ENCODE data around the gene KCNJ14.
"Not testable (repeated sequence)": the region's sequence is repeated elsewhere in the genome, so short reads cannot be mapped to it uniquely, and the experiment has no call there.

The KCNJ14 gene

DNA sequence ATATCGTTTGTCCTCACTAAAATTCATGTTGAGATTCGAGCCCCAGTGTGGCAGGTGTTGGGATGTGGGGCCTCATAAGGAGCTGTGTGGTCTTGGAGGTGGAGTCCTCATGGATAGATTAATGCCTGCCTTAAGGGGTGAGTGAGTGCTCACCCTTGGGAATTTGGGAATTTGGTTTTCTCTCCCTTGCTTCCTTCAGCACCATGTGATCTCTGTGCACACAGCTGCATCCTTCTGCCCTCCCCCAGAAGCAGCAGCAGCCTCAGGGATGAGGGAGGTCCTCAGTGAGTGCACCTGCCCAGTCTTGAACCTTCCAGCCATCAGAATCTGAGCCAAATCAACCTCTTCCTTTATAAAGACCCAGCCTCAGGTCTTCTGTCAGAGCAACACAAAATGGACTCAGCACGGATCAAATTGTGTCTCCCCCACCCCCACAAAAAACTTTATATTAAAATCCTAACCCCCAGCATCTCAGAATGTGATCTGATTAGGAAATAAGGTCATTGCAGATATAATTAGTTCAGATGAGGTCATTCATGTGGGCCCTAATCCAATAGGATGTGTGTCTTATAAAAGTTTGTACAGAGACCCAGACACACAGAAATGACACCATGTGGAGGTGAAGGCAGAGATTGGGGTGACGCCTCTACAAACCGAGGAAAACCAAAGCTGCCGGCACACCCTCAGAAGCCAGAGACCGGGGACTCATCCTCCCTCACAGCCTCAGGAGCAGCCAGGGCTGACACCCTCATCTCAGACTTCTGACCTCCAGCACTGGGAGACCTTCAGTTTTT is 26.7 kb downstream of the KCNJ14 start:
- DNase-seq (ENCODE audit: low spot score): no peak
- Mint-ChIP-seq H3K27ac (no peak overlapping the region), H3K4me3 (no peak overlapping the region), H3K4me1 (ENCODE audit: low read depth) (peaks cover 11% of the 10 kb centered on the region), H3K9me3 (no peaks in the 10 kb centered on the region), H3K27me3 (ENCODE audit: low read depth) (no peaks in the 10 kb centered on the region), H3K36me3 (ENCODE audit: low read depth) (peaks cover 10% of the 10 kb centered on the region)

GRCh38 chr19:48483301-48483700 is 27.9 kb downstream of the KCNJ14 start:
- Mint-ChIP-seq H3K27ac (no peak overlapping the region), H3K4me3 (no peak overlapping the region), H3K4me1 (ENCODE audit: low read depth) (peaks cover 11% of the 10 kb centered on the region), H3K27me3 (ENCODE audit: low read depth) (peaks cover 2% of the 10 kb centered on the region), H3K9me3 (no peaks in the 10 kb centered on the region), H3K36me3 (ENCODE audit: low read depth) (peaks cover 10% of the 10 kb centered on the region)
- no peak for DNase-seq (ENCODE audit: low spot score)

DNA sequence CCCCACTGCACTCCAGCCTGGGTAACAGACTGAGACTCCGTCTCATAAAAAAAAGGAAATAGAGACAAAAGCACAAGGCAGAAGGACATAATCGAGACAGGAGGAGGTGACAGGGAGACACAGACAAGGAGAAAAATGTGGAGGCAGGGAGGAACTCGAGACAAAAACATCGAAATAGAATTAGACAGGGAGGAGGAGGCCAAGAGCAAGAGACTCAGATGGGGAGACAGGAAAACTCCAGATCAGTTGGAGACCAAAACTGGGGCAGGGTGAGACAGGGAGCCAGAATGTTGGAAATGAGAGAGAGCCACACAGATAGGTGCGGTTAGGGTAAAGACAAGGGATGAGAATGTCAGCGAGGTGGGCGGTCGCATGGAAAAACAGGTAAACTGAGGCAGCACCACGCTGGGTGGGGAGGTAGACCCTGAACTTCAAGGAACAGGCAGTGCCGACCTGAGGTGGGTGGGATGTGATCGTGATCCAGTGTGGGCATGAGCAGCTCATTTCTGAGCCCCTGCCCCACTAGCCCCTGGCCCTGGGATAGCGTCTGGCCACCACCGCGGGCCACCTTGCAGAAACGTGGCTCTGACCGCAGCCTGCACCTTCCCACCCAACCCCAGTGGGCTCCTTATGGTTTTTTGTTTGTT is 29.0 kb downstream of the KCNJ14 start:
- peaks cover 11% of the 10 kb centered on the region for H3K4me1 Mint-ChIP-seq (ENCODE audit: low read depth)
- H3K4me3 Mint-ChIP-seq: no peak overlapping the region
- no peak overlapping the region for H3K27ac Mint-ChIP-seq
- peaks cover 3% of the 10 kb centered on the region for H3K27me3 Mint-ChIP-seq (ENCODE audit: low read depth)
- no peaks in the 10 kb centered on the region for H3K9me3 Mint-ChIP-seq
- peaks cover 8% of the 10 kb centered on the region for H3K36me3 Mint-ChIP-seq (ENCODE audit: low read depth)
- no peak for DNase-seq (ENCODE audit: low spot score)

DNA sequence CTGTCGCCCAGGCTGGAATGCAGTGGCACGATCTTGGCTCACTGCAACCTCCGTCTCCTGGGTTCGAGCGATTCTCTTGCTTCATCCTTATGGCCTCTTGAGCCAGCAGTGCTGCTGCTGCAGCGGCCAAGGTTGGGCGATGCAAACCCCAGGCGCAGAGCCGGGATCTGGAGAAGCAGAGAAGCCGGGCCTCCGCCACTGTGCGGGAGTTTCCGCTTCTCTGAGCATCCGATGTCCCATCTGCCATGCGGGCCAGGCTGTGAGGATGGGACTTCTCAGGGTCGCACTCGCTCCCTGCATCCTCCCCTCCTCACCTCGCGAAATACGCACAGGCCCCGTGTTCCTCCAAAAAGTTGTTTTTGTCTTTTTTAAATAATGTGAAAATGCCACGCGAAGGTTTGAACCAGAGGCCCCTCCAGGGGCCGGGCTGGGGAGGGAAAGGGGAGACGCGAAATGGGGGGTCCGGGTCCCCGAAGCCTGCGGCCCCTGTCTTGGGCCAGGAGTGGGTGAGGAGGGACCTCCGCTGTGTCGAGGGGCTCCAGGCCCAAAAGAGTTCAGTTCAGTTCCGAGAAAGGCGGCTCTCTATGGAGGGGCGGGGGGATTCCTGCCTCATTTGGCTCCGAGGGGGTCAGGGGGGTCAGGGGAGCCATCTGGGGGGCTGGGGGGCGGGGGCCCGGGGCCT is 29.7 kb downstream of the KCNJ14 start:
- H3K27ac Mint-ChIP-seq: no peak overlapping the region
- no peak for DNase-seq (ENCODE audit: low spot score)
- H3K4me1 Mint-ChIP-seq (ENCODE audit: low read depth): peaks cover 14% of the 10 kb centered on the region
- H3K9me3 Mint-ChIP-seq: no peaks in the 10 kb centered on the region
- H3K27me3 Mint-ChIP-seq (ENCODE audit: low read depth): peaks cover 4% of the 10 kb centered on the region
- H3K36me3 Mint-ChIP-seq (ENCODE audit: low read depth): peaks cover 2% of the 10 kb centered on the region
- H3K4me3 Mint-ChIP-seq: no peak overlapping the region

- H3K27ac Mint-ChIP-seq; H3K9me3 Mint-ChIP-seq; DNase-seq (ENCODE audit: low spot score); H3K36me3 Mint-ChIP-seq (ENCODE audit: low read depth); H3K4me3 Mint-ChIP-seq: not testable (repeated sequence)
- H3K27me3 Mint-ChIP-seq (ENCODE audit: low read depth): peaks cover 15% of the 10 kb centered on the region
- H3K4me1 Mint-ChIP-seq (ENCODE audit: low read depth): peaks cover 14% of the 10 kb centered on the region
Measured at GRCh38 chr19:48486706-48487105, 31.3 kb downstream of the KCNJ14 start.

GRCh38 chr19:48487544-48487943 is 32.2 kb downstream of the KCNJ14 start:
- Mint-ChIP-seq H3K4me1 (ENCODE audit: low read depth) (peaks cover 21% of the 10 kb centered on the region), H3K27ac (no peak overlapping the region), H3K9me3 (no peaks in the 10 kb centered on the region), H3K4me3 (no peak overlapping the region), H3K36me3 (ENCODE audit: low read depth) (no peaks in the 10 kb centered on the region), H3K27me3 (ENCODE audit: low read depth) (peaks cover 22% of the 10 kb centered on the region)
- no peak for DNase-seq (ENCODE audit: low spot score)

GRCh38 chr19:48487948-48488347 is 32.6 kb downstream of the KCNJ14 start:
- Mint-ChIP-seq H3K36me3 (ENCODE audit: low read depth) (no peaks in the 10 kb centered on the region), H3K4me1 (ENCODE audit: low read depth) (peaks cover 24% of the 10 kb centered on the region), H3K27ac (no peak overlapping the region), H3K9me3 (no peaks in the 10 kb centered on the region), H3K4me3 (no peak overlapping the region), H3K27me3 (ENCODE audit: low read depth) (peaks cover 26% of the 10 kb centered on the region)
- DNase-seq (ENCODE audit: low spot score): no peak

GRCh38 chr19:48488478-48488877 is 33.1 kb downstream of the KCNJ14 start:
- Mint-ChIP-seq H3K4me1 (ENCODE audit: low read depth) (peaks cover 24% of the 10 kb centered on the region), H3K27me3 (ENCODE audit: low read depth) (peaks cover 27% of the 10 kb centered on the region)
- not testable (repeated sequence) for DNase-seq (ENCODE audit: low spot score); H3K4me3 Mint-ChIP-seq; H3K27ac Mint-ChIP-seq; H3K9me3 Mint-ChIP-seq; H3K36me3 Mint-ChIP-seq (ENCODE audit: low read depth)

DNA sequence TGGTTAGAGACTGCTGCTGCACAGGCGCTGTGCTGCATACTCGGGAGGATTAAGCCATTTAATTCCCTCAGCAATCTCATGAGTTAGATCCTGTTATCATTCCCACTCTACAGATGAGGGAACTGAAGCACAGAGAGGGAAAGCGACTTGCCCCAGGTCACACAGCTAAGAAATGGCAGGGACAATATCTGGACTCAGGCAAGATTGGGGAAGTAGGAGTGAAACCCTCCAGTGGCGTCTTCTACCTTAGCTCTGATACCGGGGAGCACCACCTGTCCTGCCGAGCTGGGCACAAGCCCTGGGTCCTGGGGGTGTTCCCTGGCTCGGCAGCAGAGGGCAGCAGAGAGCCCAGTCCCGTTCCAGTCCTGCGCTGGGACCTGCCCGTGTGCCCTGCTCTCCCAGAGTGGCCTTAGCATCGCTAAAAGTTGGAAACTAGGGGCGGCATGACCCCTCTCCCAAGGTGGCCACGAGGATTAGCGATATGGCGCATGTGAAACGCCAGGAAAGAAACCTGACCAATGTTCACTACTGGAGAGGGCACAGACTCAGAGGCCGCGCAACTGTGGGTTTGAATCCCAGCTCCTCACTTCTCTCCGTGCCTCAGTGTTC is 34.3 kb downstream of the KCNJ14 start:
- no peaks in the 10 kb centered on the region for H3K9me3 Mint-ChIP-seq
- DNase-seq (ENCODE audit: low spot score): peak; percentile 74
- peaks cover 33% of the 10 kb centered on the region for H3K27me3 Mint-ChIP-seq (ENCODE audit: low read depth)
- no peak overlapping the region for H3K4me3 Mint-ChIP-seq
- H3K27ac Mint-ChIP-seq: no peak overlapping the region
- H3K4me1 Mint-ChIP-seq (ENCODE audit: low read depth): peaks cover 25% of the 10 kb centered on the region
- H3K36me3 Mint-ChIP-seq (ENCODE audit: low read depth): no peaks in the 10 kb centered on the region

DNA sequence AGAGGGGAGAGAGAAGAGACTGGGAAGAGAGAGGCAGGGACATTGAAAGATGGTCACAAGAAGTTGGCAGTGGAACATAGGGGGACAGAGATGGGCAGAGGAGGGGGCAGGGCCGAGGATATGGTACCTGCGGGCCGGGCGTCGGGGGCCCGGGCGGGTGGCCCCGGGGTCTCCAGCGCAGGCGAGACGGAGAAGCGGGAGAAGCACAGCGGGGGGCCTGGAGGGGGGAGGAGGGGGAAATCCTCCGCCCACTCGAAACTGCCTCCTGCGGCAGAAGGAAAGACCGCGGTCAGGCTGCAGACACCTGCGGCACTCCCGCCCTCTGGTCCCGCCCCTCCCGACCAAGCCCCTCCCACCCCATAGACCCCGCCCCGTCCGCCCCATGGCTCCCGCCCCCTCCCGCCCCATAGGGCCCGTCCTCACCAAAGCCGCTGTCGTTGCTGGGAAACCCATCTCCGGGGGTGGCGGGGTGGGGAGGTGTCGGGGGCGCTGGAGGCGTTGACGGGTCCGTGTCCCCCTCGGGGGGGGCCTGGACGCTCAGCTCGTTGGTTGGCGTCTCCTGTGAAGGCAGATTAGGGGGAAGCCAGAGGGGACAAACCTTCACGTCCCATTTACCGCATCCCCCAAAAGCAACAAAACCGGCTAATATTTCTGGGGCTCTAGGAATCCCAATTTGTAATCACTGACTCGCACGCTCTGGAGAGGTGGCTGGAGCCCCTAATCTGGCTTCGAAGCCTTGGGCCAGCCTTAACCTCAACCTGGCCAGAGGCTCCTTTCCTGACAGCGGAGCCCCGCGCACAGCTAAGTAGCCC is 35.8 kb downstream of the KCNJ14 start:
- Mint-ChIP-seq H3K27ac (no peak overlapping the region), H3K4me3 (peak overlapping the region; percentile 43), H3K27me3 (ENCODE audit: low read depth) (peaks cover 46% of the 10 kb centered on the region), H3K4me1 (ENCODE audit: low read depth) (peaks cover 29% of the 10 kb centered on the region), H3K9me3 (no peaks in the 10 kb centered on the region), H3K36me3 (ENCODE audit: low read depth) (no peaks in the 10 kb centered on the region)
- DNase-seq (ENCODE audit: low spot score): peak; percentile 26

DNA sequence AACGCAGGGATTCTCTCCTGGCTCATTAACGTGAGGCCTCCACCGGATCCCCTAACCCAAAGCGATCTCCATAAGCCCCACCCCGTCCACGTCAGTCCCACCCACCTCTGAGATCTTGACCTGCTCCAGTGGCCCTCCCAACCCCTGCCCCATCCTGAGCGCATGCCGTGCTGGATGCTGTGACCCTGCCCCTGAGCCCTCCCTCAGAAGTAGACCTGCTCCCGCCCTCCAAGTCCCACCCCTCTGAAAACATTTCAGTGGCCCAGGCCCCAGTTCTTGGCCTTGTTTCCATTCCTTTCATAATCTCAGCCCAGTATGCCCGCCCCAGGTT is 36.4 kb downstream of the KCNJ14 start:
- Mint-ChIP-seq H3K36me3 (ENCODE audit: low read depth) (no peaks in the 10 kb centered on the region), H3K9me3 (no peaks in the 10 kb centered on the region), H3K4me3 (peak overlapping the region; percentile 61), H3K4me1 (ENCODE audit: low read depth) (peaks cover 29% of the 10 kb centered on the region), H3K27me3 (ENCODE audit: low read depth) (peaks cover 46% of the 10 kb centered on the region), H3K27ac (peak overlapping the region; percentile 34)
- no peak for DNase-seq (ENCODE audit: low spot score)

GRCh38 chr19:48492925-48493717 is 37.7 kb downstream of the KCNJ14 start:
- Mint-ChIP-seq H3K27ac (peak overlapping the region; percentile 78), H3K4me3 (peak overlapping the region; percentile 79), H3K36me3 (ENCODE audit: low read depth) (no peaks in the 10 kb centered on the region), H3K4me1 (ENCODE audit: low read depth) (peaks cover 29% of the 10 kb centered on the region), H3K27me3 (ENCODE audit: low read depth) (peaks cover 47% of the 10 kb centered on the region), H3K9me3 (no peaks in the 10 kb centered on the region)
- DNase-seq (ENCODE audit: low spot score): peak; percentile 76
